ENCODE results near the gene HNRNPA1L2. TPM values are rescaled to one million over a fixed set of nuclear protein-coding genes. Genes with fewer than 3 reads are reported as not detected.
"Not testable (repeated sequence)": the region's sequence is repeated elsewhere in the genome, so short reads cannot be mapped to it uniquely, and the experiment has no call there.

HNRNPA1L2 gene
- 1.4 and 4.8 TPM in 2 replicates for total RNA-seq (2014; rRNA removed; shearing (Covaris generic))

DNA sequence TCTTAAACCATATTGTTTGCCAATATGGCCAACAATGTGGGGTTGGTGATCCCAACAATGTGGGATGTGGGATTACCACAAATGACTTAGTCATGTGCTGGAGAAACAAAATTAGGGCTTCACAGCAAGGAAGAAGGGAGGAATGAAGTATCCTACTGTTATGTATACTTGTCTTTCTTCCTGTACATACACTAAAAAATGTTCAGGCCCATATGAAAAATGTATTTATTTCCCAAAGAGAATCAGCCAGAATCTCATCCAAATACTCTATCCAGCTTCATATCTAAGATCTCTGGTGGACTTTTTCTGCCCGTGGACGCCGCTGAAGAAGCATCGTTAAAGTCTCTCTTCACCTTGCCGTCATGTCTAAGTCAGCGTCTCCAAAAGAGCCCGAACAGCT, at the start of gene HNRNPA1L2:
Gene HNRNPA1L2 (plus strand): TSS at position 301 of the 400 bp plus-strand sequence. CDS start 62 bp downstream, at position 363.
- no peak for DNase-seq (ENCODE audit: low spot score)

DNA sequence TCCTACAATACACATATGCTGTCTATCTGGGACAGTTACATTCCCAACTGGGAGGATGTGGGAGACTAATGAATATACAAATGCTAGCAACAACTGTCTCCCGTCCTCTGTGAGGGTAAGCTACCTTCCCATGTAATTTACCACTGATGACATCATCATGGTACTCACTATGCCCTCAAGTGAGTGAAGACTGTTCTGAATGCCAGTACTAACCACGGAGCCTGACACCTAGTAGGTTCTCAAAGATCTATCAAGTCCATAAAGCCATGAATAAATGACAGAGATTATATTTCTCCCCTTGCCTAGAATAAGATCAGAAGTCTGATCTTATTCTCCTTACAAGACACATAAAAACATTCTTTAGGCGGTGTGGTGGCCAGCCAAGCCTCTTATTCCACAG, 49.1 kb upstream of the HNRNPA1L2 start:
- not testable (repeated sequence) for DNase-seq (ENCODE audit: low spot score)

DNA sequence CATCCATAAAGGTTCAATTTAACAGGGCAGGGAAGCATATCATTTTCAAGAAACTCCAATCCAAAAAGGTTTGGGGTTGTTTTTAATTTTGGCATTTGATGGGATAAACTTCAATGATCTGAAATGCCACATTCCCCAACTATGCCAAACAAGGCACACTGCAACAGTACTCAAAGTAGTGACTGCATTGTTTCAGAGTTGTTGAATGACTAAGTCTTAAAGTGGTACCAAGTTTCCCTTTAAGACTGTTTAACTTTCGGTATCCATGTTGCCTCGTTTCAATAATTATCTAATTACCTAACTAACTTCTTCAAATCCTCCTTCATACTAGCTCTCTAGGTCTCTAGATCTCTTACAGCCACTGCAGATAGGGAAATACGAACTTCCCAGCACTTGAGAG, 48.4 kb upstream of the HNRNPA1L2 start:
- DNase-seq (ENCODE audit: low spot score), result not testable (repeated sequence)

DNA sequence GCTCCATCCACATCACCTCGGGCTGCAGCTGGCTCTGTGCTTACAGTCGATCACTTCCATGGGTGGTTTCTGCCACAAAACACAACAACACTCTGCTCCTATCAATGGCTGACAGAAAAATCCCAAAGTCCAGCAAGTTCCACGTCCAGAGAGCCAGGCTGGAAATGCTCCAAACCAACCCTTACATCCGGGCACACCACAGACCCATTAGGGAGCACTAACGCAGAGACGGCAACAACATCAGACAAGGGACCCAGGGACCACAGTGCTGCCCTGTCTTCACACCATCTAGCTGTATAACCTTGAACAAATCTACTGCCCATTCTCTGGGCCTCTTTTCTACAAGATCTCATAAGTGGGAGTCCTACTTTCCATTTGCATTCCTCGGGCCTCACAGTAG, 47.9 kb upstream of the HNRNPA1L2 start:
- DNase-seq (ENCODE audit: low spot score), result not testable (repeated sequence)

DNA sequence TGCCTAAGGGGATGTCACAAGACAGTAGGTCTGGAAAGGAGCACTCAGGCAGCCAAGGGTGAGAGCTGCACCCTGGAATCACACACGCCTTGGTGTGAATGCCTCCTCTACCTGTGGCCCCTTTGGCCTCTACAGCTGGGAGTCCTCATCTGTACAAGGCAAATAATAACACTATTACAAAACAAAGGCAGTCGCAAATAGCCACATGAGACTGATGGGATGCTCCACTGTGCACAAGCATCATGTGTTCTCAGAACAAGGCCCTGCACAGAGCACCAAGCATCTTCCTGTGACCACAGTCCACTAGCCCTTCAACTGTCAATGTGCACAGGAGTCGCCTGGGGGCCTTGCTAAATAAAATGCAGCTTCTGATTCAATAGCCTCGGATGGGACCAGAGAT, 44.6 kb upstream of the HNRNPA1L2 start:
- DNase-seq (ENCODE audit: low spot score), result no peak

DNA sequence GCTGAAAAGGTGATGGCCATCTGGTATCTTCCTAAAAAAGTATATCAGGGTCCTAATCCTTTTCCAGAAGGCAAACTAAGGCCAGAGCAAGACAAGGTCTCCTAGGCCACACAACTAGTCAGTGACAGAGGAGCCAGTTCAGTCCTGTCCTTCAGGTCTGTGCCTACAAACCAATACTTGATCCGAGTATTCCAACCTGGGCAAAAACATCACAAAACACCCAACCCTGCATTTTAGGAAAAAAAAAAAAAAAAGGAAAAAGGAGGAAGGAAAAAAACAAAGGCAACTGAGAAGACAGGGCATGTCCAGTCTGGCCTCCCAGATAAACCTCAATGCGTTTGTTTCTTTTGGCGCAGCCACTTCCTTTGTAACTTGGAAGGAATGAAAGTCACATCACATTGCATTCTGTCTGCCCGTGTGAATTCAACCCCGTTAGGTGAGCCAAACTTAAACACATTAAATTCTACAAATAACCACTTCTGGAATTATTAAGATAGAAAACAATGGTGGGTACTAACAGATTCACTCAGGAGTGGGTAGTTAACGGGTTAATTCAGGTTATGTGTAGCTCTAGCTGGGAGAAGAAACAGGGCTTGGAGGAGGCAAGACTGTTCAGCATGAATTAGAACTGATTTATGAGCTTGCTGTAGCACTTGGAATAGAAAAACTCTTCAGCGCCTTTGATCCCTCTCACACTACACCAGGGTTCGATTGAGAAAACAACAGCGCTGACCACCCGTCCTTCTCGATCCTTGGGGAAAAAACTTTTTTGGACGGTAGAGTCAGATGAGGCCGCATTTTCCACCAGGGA, 43.0 kb upstream of the HNRNPA1L2 start:
- DNase-seq (ENCODE audit: low spot score), result peak; percentile 12

DNA sequence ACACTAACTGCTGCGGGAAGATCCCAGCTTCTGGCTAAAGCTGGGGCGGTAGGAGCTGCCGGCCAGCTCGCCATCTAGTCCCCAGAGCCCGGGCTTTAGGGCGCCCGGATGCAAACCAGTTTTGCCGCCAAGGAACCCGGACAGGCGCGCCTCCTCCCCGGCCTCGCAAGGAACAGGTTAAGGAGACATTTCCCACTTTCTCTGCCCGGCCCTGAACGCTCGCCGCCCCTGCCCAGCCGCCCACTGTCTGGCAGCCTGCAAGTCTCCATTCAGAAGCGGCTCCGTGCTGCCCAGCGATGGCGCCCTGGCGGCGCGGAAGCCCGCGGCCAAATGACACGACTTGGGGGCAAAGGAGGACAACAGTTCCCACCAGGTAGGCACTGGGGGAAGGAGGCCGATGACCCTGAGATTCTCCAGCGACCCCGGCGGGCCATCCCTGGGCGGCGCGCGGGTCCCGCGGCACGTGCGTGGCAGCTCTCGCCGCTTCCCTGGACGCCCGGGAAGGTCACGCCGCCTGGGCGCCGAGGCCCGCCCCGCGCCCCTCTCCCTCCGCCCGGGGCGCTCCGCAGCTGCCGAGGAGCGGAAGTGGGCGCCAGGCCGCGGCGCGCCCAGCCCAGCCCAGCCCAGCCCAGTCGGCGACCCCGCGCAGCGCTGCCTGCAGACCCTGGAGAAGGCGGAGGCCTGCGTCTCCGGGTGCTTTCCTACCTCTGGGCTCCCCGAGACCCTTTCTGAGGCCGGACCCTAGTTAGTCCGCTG, 42.2 kb upstream of the HNRNPA1L2 start:
- DNase-seq (ENCODE audit: low spot score), result no peak

DNA sequence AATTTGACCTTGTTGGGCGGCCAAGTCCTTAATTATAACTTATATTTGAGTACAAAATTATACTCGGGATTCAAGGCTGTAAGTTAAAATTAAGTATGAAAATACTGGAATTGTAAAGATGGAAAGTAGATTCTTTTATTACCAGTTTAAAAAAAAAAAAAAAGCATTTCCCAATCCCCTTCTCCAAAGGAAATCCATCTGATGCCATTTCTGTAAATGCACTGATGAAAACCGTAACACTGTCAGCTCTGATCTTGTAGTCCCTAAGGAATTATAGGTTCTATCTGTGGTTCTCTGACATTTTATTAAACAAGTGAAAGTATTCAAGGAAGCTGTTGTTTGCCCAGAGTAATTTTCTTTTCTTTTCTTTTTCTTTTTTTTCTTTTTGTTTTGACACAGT, 41.6 kb upstream of the HNRNPA1L2 start:
- DNase-seq (ENCODE audit: low spot score), result no peak

DNA sequence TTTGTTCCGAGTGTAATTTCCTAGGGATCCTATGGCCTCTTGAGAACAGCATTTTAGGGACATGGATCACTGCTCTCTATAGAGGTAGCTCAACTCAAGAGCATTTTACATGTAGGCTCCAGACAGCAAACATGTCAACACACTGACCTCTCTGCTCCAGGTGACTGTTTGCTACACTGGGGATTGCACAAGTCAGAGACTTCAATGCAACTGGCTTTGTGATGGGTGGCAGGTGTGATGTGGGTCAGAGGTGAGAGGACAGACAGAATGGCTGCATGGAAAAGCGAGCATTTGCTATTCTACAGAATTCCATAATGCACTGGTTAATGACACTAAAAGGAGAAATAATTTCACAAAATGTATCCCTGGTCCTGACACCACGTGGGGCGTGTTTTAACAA, 38.9 kb upstream of the HNRNPA1L2 start:
- not testable (repeated sequence) for DNase-seq (ENCODE audit: low spot score)

DNA sequence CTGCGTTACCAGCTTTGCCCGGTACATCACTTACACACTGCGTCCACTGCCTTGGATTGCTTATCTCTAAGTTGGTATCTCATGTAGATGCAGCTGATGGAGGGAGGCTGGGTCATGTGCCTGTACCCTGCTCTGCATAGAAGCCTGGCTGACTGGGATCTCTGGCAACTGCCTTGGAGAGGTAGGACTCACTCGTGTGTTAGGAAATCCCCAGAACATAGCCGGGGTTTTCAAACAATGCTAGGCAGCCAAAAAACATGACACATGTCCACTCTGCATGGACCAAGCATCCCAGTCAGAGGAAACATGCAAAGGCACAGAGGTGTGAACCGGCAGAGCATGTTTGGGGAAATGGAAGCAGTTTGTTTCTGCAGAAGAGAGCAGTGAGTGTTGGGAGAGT, 36.1 kb upstream of the HNRNPA1L2 start:
- DNase-seq (ENCODE audit: low spot score), result not testable (repeated sequence)

DNA sequence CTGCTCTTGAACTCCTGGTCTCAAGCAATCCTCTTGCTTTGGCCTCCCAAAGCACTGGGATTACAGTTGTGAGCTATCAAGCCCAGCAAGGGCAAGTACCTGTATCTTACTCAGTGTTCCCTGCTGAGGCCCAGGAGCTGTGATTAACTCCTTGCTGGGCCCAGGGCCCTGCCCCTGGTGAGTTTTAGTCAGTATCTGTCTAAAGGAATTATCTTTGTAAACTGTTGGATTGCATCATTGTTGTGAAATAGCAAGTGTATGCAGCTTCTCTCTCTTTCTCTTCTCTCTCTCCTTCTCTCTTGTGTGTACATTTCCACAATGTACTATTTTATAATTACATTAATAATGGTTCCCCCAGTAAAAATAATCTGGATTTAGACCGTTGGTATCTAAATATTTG, 35.4 kb upstream of the HNRNPA1L2 start:
- DNase-seq (ENCODE audit: low spot score), result not testable (repeated sequence)

DNA sequence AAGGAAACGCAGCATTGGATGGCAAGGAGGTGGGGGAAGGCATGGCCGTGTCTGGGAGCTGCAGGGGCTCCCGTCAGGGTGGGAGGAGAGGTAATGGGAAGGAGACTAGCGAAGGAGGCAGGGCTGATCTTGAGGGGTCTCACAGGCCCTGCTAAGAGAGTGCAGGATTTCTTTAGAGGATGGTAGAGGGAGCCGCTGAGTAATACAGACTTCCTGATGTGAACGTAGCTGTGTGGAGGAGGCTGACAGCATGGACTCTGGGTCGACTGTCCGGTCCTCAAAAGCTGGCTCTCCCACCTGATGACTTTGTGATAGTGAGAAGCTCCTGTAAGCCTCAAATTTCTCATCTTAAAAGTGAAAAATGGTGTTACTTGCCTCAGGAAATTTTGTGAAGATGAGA, 34.0 kb upstream of the HNRNPA1L2 start:
- DNase-seq (ENCODE audit: low spot score), result not testable (repeated sequence)

DNA sequence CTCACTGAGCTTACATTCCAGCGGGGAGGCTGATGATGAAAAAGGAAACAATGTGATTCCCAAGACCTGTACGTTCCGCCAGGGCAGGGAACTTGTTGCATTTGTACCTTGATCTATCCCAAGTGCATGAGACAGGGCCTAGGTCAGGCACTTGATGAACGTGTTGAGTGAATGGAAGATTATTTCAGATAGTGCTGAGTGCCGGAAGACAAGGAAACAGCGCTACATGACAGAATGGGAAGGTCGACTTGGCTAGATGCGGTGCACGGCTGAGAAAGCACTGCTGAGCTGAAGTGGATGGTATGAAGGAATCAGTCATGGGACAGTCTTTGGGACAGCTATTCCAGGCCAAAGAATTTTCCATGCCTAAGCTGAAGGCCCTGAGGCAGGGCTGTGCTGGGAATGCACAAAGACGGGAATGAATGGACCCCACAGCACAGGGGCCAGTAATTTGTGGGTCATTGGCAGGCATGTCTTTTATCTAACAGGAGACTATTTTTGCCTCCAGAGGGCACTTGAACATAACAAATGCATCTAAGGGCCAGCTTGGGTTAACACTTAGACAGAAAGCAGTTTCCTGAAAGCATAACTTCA, 33.1 kb upstream of the HNRNPA1L2 start:
- DNase-seq (ENCODE audit: low spot score), result not testable (repeated sequence)

DNA sequence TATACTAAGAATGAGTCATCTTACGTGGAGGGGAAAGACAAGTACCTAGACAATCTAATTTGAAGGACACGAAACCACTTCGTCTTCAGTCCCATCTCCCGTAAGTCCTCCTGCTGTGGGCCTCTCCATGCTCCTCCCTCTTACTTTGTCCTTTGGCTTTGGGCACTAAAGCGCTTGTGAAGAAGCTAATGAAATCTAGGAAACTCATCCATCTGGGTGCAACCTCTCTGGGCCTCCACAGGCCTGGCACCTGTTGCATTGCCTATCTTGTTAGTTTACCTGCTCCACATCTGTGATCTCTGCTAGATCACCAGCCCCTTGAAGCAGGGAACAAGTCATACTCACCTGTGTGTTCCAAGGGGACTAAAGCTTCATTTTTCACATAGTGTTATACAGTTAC, 32.1 kb upstream of the HNRNPA1L2 start:
- DNase-seq (ENCODE audit: low spot score), result not testable (repeated sequence)

DNA sequence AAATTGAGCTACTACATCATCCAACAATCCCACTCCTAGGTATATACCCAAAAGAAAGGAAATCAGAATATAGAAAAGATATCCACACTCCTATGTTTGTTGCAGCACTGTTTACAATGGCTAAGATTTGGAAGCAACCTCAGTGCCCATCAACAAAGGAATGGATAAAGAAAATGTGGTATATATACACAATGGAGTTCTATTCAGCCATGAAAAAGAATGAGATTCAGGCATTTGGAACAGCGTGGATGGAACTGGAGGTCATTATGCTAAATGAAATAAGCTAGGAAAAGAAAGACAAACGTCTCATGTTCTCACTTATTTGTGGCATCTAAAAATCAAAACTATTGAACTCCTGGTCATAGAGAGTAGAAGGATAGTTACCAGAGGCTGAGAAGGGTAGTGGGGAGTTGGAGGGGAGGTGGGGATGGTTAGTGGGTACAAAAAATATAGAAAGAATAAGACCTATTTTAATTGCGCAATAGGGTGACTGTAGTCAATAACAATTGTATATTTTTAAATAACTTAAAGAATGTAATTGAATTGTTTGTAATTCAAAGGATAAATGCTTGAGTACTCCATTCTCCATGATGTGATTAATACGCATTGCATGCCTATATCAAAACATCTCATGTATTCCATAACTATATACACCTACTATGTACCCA, 27.0 kb upstream of the HNRNPA1L2 start:
- DNase-seq (ENCODE audit: low spot score), result no peak

DNA sequence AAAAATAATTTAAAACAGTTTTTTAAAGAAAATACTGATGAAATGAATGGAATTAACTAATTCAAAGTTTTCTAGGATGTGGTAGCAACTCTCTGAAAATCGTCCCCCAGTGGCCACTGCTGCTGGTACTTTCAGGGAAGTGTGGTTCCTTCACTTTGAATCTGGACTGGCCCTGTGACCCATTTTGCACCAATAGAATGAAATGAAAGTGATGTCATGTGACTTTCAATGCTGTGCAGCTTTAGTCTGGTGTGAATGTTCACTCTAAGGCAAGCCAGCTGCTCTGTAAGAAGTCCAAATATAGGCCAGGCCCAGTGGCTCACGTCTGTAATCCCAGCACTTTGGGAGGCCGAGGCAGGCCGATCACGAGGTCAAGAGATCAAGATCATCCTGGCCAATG, 26.4 kb upstream of the HNRNPA1L2 start:
- DNase-seq (ENCODE audit: low spot score), result no peak

DNA sequence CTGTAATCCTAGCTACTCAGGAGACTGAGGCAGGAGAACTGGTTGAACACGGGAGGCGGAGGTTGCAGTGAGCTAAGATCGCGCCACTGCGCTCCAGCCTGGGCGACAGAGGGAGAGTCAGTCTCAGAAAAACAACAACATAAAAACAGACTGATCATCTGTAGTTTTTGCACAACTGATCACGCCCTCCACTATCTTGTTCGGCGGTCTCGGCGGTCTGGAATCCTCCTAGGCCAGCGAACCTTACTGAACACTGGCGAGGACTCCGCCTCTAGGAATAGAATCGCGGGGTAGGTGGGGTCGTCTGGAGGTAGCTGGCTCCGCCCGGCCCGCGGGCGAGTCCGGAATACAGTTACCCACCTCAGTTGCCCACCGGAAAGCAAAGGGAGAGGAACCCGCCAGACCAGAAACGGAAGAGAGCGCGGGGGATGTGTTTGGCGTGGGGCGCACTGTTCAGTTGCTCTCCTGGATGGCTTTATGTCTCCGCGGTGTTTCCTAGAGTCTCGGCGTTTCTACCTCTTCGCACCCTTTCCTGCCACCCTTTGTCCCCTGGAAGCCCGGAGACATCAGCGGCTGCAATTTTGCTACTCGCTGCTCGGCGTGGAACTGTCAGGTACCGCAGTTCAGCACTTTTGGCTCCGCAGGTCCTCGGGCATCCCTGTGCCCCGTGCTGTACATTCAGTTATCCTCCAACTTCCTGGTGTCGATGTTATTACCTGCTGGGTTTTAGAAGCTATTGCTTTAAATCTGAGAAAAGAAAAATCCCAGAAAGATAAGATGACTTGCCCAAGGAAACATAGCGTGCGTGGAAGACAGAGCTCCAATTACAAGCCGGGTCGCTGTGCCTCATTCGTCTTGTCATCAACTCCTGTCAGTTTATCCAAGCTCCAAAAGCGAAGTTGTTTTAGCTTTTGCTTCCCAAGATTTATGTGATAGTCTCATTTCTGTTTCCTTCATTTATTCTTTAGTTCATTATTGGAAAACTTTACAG, 24.9 kb upstream of the HNRNPA1L2 start:
- DNase-seq (ENCODE audit: low spot score), result peak; percentile 79

DNA sequence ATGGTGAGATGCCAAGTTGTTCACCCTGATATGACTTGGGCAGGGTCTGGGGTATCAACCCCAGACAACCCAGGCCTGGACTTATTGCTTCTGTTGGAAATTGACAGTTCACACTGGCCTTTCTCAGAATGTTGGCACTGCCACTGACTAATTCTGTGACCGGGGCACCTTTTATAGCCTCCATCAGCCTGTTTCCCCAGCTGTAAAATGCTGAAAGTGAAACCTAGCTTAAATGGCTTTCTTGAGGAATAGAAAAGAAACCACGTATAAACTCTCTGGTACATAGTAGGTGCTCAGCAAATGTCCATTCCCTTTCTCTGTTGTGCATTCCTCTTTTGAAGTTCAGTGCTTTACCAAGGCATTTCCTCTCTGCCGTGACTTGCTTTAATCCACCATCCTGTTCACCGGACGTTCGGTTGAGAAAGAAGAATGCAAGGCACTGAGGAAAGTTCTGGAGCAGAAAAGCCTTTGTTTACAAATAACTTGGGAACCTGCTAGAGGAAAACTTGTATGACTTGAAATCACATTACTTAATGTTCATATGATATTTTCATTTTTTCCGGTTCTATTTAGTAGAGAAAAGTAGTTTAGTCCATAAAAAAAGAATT, 11.0 kb upstream of the HNRNPA1L2 start:
- DNase-seq (ENCODE audit: low spot score), result not testable (repeated sequence)

DNA sequence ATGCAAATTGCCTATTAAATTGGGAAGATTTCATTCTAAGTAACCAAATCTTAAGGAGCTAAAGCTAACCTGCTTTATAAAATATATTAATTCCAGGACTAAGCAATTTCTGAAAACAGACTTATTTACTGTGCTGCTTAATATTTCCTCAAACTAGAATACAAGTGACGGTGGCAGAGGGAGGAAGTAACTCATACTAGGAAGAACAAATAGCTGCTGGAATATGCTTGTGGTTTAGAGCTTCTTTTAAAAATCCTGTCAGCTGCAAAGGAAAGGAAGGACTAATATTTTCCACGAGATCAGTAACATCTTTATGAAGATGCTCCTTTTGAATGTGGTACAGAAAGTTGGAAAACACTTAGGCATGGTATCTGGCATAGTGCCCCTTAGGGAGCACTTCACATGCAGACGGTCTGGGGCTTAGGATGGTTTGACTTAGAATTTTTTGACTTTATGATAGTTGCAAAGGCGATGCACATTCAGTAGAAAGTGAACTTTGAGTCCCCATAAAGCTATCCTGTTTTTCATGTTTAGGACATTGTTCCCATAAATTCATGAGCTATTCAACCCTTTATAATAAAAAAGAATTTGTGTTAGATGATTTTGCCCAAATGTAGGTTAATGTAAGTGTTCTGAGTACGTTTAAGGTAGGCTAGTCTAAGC, 3.4 kb upstream of the HNRNPA1L2 start:
- no peak for DNase-seq (ENCODE audit: low spot score)

DNA sequence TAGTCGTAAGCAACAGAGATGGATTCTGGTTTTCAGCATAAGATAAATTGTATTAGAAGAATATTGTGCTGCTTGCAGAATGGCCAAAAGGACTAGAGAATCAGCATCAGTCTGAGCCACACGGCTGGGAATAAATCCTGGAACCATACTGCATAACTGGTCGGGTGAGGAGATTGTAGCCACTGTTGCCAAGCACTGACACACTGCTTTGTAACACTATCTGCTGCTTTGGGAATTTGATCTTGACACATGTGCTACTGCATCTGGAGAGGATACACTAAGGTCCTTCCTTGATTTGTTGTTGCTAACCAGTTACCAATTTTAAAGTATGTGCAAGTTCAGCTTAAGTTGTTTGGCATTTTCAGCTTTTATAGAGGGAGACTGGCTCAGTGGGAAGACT, 1.9 kb downstream of the HNRNPA1L2 start:
- DNase-seq (ENCODE audit: low spot score), result no peak

Measured in A172 (cell line).